Sigmoid colon (tissue), 4 donors: Measurements from ENCODE around the gene TRAF3.

ENCODE experiments used
- CTCF ChIP-seq, 4 experiments: fragments of 450-650 bp in 3 of 4; fragments of 200-600 bp in 1 of 4; IDR thresholded peaks; one replicate each; pipeline ENCODE4 v1.5.1; 2016 to 2019; ENCODE audit warnings: antibody characterized with exemption in 4 of 4, mild to moderate bottlenecking in 3 of 4, moderate library complexity in 2 of 4
- EP300 ChIP-seq, 4 donors: sonication (generic); formaldehyde crosslinking; IDR thresholded peaks; one replicate each; pipeline ENCODE4 v1.6.1; 2017; ENCODE audit warnings: antibody characterized with exemption in 4 of 4
- POLR2AphosphoS5 ChIP-seq, 4 donors: sonication (generic); formaldehyde crosslinking; IDR thresholded peaks; one replicate each; pipeline ENCODE4 v1.6.1; 2017; ENCODE audit warnings: antibody characterized with exemption in 4 of 4

- TF ChIP-seq CTCF (IDR thresholded peaks at IDR 0.05) (no peak), EP300 (IDR thresholded peaks at IDR 0.05) (no peak), POLR2AphosphoS5 (IDR thresholded peaks at IDR 0.05) (no peak)
These were observed 121.7 kb downstream of the TRAF3 start for GRCh38 chr14:102898776-102899515.
